H9 (cell line): ENCODE data around the gene CMTM7. TPM values are rescaled to one million over a fixed set of nuclear protein-coding genes. Genes with fewer than 3 reads are reported as not detected.

ENCODE experiments used
- DNase-seq: peaks from one replicate; pipeline ENCODE4 v3.0.0-alpha.2; 2017
- H2AFZ ChIP-seq: one replicate; pipeline ENCODE4 v1.6.1; 2013; ENCODE audit warnings: mild to moderate bottlenecking, low read length, control low read depth, moderate library complexity
- H2AK5ac ChIP-seq: 2 replicates; pipeline ENCODE4 v1.6.1; 2013; ENCODE audit warnings: low read length, control low read depth, mixed read lengths; ENCODE audit not compliant: insufficient read length
- H2BK120ac ChIP-seq: one replicate; pipeline ENCODE4 v1.6.1; 2013; ENCODE audit warnings: low read depth, mild to moderate bottlenecking, low read length, control low read depth, inconsistent platforms; ENCODE audit not compliant: poor library complexity, severe bottlenecking
- H2BK12ac ChIP-seq: 2 replicates; pipeline ENCODE4 v1.6.1; 2013; ENCODE audit warnings: low read length, control low read depth, mixed read lengths, low read depth; ENCODE audit not compliant: insufficient read length
- H2BK15ac ChIP-seq: 2 replicates; pipeline ENCODE4 v1.6.1; 2013; ENCODE audit warnings: low read depth, low read length, control low read depth
- H2BK20ac ChIP-seq: one replicate; pipeline ENCODE4 v1.6.1; 2013; ENCODE audit warnings: low read depth, mild to moderate bottlenecking, low read length, control low read depth, inconsistent platforms; ENCODE audit not compliant: poor library complexity, severe bottlenecking
- H2BK5ac ChIP-seq: 2 replicates; pipeline ENCODE4 v1.6.1; 2013; ENCODE audit warnings: low read length, control low read depth, mixed read lengths; ENCODE audit not compliant: insufficient read length
- H3K14ac ChIP-seq: 2 replicates; pipeline ENCODE4 v1.6.1; 2013; ENCODE audit warnings: low read length, control low read depth; ENCODE audit not compliant: insufficient read depth
- H3K18ac ChIP-seq: 2 replicates; pipeline ENCODE4 v1.6.1; 2013; ENCODE audit warnings: low read depth, mild to moderate bottlenecking, mixed read lengths, low read length, control low read depth; ENCODE audit not compliant: insufficient read length
- H3K23ac ChIP-seq: 2 replicates; pipeline ENCODE4 v1.6.1; 2013; ENCODE audit warnings: low read length, control low read depth, mixed read lengths, low read depth; ENCODE audit not compliant: insufficient read length
- H3K23me2 ChIP-seq: 2 replicates; pipeline ENCODE4 v1.6.1; 2013; ENCODE audit warnings: low read depth, mild to moderate bottlenecking, mixed read lengths, low read length, control low read depth; ENCODE audit not compliant: insufficient read length, poor library complexity, severe bottlenecking
- H3K27ac ChIP-seq: 2 replicates; pipeline ENCODE4 v1.5.1; 2013; ENCODE audit warnings: low read length, control low read depth, mixed read lengths, low read depth; ENCODE audit not compliant: insufficient read length
- H3K27me3 ChIP-seq: 2 replicates; pipeline ENCODE4 v1.6.1; 2013; ENCODE audit warnings: low read length, control low read depth, inconsistent platforms; ENCODE audit not compliant: insufficient read depth
- H3K4ac ChIP-seq: 2 replicates; pipeline ENCODE4 v1.6.1; 2013; ENCODE audit warnings: low read depth, mild to moderate bottlenecking, control low read depth, inconsistent platforms, low read length, moderate library complexity
- H3K4me1 ChIP-seq: 2 replicates; pipeline ENCODE4 v1.6.1; 2013; ENCODE audit warnings: low read length, control low read depth, inconsistent platforms; ENCODE audit not compliant: insufficient read depth
- H3K4me2 ChIP-seq: 2 replicates; pipeline ENCODE4 v1.6.1; 2013; ENCODE audit warnings: low read length, control low read depth, mixed read lengths; ENCODE audit not compliant: insufficient read length, insufficient read depth
- H3K56ac ChIP-seq: 2 replicates; pipeline ENCODE4 v1.6.1; 2013; ENCODE audit warnings: low read depth, mild to moderate bottlenecking, mixed read lengths, low read length, control low read depth; ENCODE audit not compliant: insufficient read length
- H3K79me1 ChIP-seq: 2 replicates; pipeline ENCODE4 v1.6.1; 2013; ENCODE audit warnings: low read depth, mild to moderate bottlenecking, moderate library complexity, low read length, control low read depth, inconsistent platforms; ENCODE audit not compliant: insufficient read depth, poor library complexity, severe bottlenecking
- H3K79me2 ChIP-seq: 2 replicates; pipeline ENCODE4 v1.6.1; 2013; ENCODE audit warnings: low read length, control low read depth, inconsistent platforms; ENCODE audit not compliant: insufficient read depth
- H3K9ac ChIP-seq: 2 replicates; pipeline ENCODE4 v1.6.1; 2013; ENCODE audit warnings: low read length, control low read depth, mixed read lengths; ENCODE audit not compliant: insufficient read length; ENCODE audit errors: extremely low read depth
- H3K9me3 ChIP-seq: one replicate; pipeline ENCODE4 v1.6.1; 2013; ENCODE audit warnings: low read depth, low read length, inconsistent platforms; ENCODE audit not compliant: control insufficient read depth
- H3T11ph ChIP-seq: one replicate; pipeline ENCODE4 v1.6.1; 2013; ENCODE audit warnings: mild to moderate bottlenecking, low read length, control low read depth, inconsistent platforms
- H4K20me1 ChIP-seq: one replicate; pipeline ENCODE4 v1.6.1; 2013; ENCODE audit not compliant: control insufficient read depth, insufficient read length, insufficient read depth
- H4K5ac ChIP-seq: 2 replicates; pipeline ENCODE4 v1.6.1; 2013; ENCODE audit warnings: low read depth, mild to moderate bottlenecking, mixed read lengths, low read length, control low read depth; ENCODE audit not compliant: insufficient read length
- H4K8ac ChIP-seq: replicated peaks from 2 replicates; pipeline ENCODE4 v1.6.1; 2013; ENCODE audit warnings: low read length, control low read depth, mixed read lengths, low read depth; ENCODE audit not compliant: insufficient read length
- H4K91ac ChIP-seq: 2 replicates; pipeline ENCODE4 v1.6.1; 2013; ENCODE audit warnings: low read depth, mild to moderate bottlenecking, moderate library complexity, mixed read lengths, low read length, control low read depth; ENCODE audit not compliant: insufficient read length
- H3K27ac Mint-ChIP-seq, 3 experiments: 2 replicates in 2 of 3; 3 replicates in 1 of 3; pipeline ENCODE4 v1.8.0; 2020 to 2021; ENCODE audit warnings: mixed read lengths in 3 of 3, mild to moderate bottlenecking in 1 of 3, moderate library complexity in 1 of 3
- H3K27me3 Mint-ChIP-seq: 2 replicates; pipeline ENCODE4 v1.8.0; 2021; ENCODE audit warnings: low read depth, mild to moderate bottlenecking, moderate library complexity, mixed read lengths
- H3K36me3 Mint-ChIP-seq, 3 experiments: 2 replicates in 2 of 3; 3 replicates in 1 of 3; pipeline ENCODE4 v1.8.0; 2020 to 2021; ENCODE audit warnings: low read depth in 3 of 3, mixed read lengths in 3 of 3; ENCODE audit not compliant: insufficient read depth in 1 of 3
- H3K4me1 Mint-ChIP-seq, 2 experiments: 2 replicates each; pipeline ENCODE4 v1.8.0; 2020; ENCODE audit warnings: mixed read lengths in 2 of 2
- H3K4me3 Mint-ChIP-seq, 2 experiments: 2 replicates in 1 of 2; 3 replicates in 1 of 2; pipeline ENCODE4 v1.8.0; 2020 to 2021; ENCODE audit warnings: mild to moderate bottlenecking in 2 of 2, mixed read lengths in 2 of 2, moderate library complexity in 1 of 2
- H3K9me3 Mint-ChIP-seq, 2 experiments: 2 replicates in 1 of 2; 3 replicates in 1 of 2; pipeline ENCODE4 v1.8.0; 2020; ENCODE audit warnings: mild to moderate bottlenecking in 2 of 2, mixed read lengths in 2 of 2, moderate library complexity in 1 of 2
- CTCF ChIP-seq: fragments of 200-600 bp; sonication (generic); conservative IDR thresholded peaks from 3 replicates; pipeline ENCODE4 v1.8.0; 2021; ENCODE audit warnings: antibody characterized with exemption, mild to moderate bottlenecking
- WGBS: extraction: QIAGEN DNeasy Blood & Tissue Kit; methylation state at CpG from one replicate; pipeline ENCODE4 v1.1.7; 2013; ENCODE audit warnings: missing lambda C conversion rate, low lambda C conversion rate, mixed read lengths; ENCODE audit not compliant: insufficient read length; ENCODE audit errors: extremely low coverage; 5-methylcytosine and 5-hydroxymethylcytosine counted together
- total RNA-seq: library from RNA; stranded (reverse); gene quantifications from 2 replicates; pipeline ENCODE4 v1.2.1, GENCODE V29; 2021

CMTM7 gene
- total RNA-seq, 1 experiment from 2014 or later, result 23.9 TPM

DNA sequence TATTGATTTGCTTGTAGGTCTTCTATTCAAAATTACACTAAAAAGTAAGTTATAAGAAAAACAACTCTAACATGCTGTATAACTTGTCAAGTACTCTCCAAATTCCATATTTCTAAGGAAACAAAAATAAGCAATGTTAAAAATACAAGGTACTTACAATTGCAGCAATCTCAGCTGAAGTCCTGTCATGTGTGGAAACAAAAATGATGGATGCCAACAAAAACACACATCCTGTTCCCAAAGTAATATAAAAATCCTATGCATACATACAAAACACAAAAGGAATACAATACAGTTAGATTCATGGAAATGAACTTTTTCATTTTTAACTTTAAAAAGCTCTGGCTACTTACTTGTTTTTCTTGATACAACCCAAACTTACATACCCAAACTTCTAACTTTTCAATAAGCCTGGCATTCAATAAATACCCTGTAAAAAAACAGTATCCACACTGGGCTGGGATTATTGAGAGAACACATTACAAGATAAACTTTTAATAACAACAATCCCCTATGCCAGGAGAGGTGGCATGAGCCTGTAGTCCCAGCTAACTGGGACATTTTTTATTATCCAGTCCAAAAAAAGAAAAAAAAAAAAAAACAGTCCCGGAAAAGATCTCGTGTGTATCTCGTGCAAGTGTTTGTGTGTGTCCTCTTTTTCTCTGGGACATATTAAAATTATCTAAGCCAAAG, 96.3 kb downstream of the CMTM7 start:
- no peak overlapping the region for H2BK5ac ChIP-seq
- WGBS, result no CpG with 5 or more reads among the region's 3 CpGs

More for the DNA sequence above, 96.3 kb downstream of the CMTM7 start:
- Histone ChIP-seq H3K23ac (no peak overlapping the region), H3K4me2 (no peak overlapping the region), H3K56ac (no peak overlapping the region), H3K27me3 (no peaks in the 10 kb centered on the region), H2BK120ac (no peak overlapping the region), H3K4ac (no peak overlapping the region), H2BK12ac (no peak overlapping the region), H3K4me1 (no peaks in the 10 kb centered on the region), H4K91ac (no peak overlapping the region), H3K9me3 (no peaks in the 10 kb centered on the region), H4K20me1 (no peaks in the 10 kb centered on the region), H3T11ph (no peak overlapping the region), H3K9ac (no peak overlapping the region), H2AFZ (no peak overlapping the region), H2AK5ac (no peak overlapping the region), H3K27ac (no peak overlapping the region), H2BK20ac (no peak overlapping the region), H3K18ac (no peak overlapping the region), H4K5ac (no peak overlapping the region), H3K79me2 (no peaks in the 10 kb centered on the region), H3K23me2 (no peaks in the 10 kb centered on the region), H2BK15ac (no peak overlapping the region), H4K8ac (no peak overlapping the region), H3K14ac (no peak overlapping the region), H3K79me1 (no peaks in the 10 kb centered on the region)
- Mint-ChIP-seq H3K27ac (no peak overlapping the region), H3K27me3 (no peaks in the 10 kb centered on the region), H3K4me3 (no peak overlapping the region), H3K9me3 (no peaks in the 10 kb centered on the region), H3K36me3 (peaks cover 7 to 25% (median 16%) of the 10 kb centered on the region in 3 experiments; a peak in 6 of 7 replicates), H3K4me1 (no peaks in the 10 kb centered on the region)
- no peak for TF ChIP-seq CTCF
- no peak for DNase-seq
